Activated naive CD8-positive, alpha-beta T cell treated with anti-CD3 and anti-CD28 coated beads for 36 hours (primary cell): ENCODE data around the gene NCK2. TPM values are rescaled to one million over a fixed set of nuclear protein-coding genes. Genes with fewer than 3 reads are reported as not detected.

Experiments used
- DNase-seq: peaks from one replicate; pipeline ENCODE4 v3.0.0; 2021
- H3K27ac Mint-ChIP-seq: one replicate; pipeline ENCODE4 v1.8.0; 2022; ENCODE audit warnings: mild to moderate bottlenecking, moderate library complexity, mixed read lengths
- H3K27me3 Mint-ChIP-seq: one replicate; pipeline ENCODE4 v1.8.0; 2022; ENCODE audit warnings: mild to moderate bottlenecking, mixed read lengths
- H3K36me3 Mint-ChIP-seq: one replicate; pipeline ENCODE4 v1.8.0; 2021; ENCODE audit warnings: mild to moderate bottlenecking, mixed read lengths
- H3K4me1 Mint-ChIP-seq: one replicate; pipeline ENCODE4 v1.8.0; 2021; ENCODE audit warnings: mixed read lengths
- H3K4me3 Mint-ChIP-seq: one replicate; pipeline ENCODE4 v1.8.0; 2022; ENCODE audit warnings: mild to moderate bottlenecking, moderate library complexity, mixed read lengths
- H3K9me3 Mint-ChIP-seq: one replicate; pipeline ENCODE4 v1.8.0; 2022; ENCODE audit warnings: mixed read lengths
- total RNA-seq, 2 experiments: library from RNA; stranded (reverse); gene quantifications; one replicate each; pipeline ENCODE4 v1.2.3, GENCODE V29; 2021

The NCK2 gene
- total RNA-seq, 2 experiments from 2014 or later: 76.1 to 78.1 TPM

GRCh38 chr2:105730170-105730569 lies 14.5 kb upstream of the NCK2 start:
- no peaks in the 10 kb centered on the region for H3K27me3 Mint-ChIP-seq
- peaks cover 6% of the 10 kb centered on the region for H3K36me3 Mint-ChIP-seq
- DNase-seq: no peak
- H3K9me3 Mint-ChIP-seq: peaks cover 9% of the 10 kb centered on the region
- H3K4me3 Mint-ChIP-seq: no peak overlapping the region
- no peak overlapping the region for H3K27ac Mint-ChIP-seq
- H3K4me1 Mint-ChIP-seq: peaks cover 14% of the 10 kb centered on the region

- DNase-seq: no peak
- Mint-ChIP-seq H3K27me3 (no peaks in the 10 kb centered on the region), H3K4me3 (no peak overlapping the region), H3K9me3 (peaks cover 8% of the 10 kb centered on the region), H3K36me3 (peaks cover 6% of the 10 kb centered on the region), H3K4me1 (peaks cover 19% of the 10 kb centered on the region), H3K27ac (no peak overlapping the region)
Measured at GRCh38 chr2:105731511-105731910, 13.2 kb upstream of the NCK2 start.

GRCh38 chr2:105732101-105732500 lies 12.6 kb upstream of the NCK2 start:
- Mint-ChIP-seq H3K9me3 (peaks cover 2% of the 10 kb centered on the region), H3K36me3 (peaks cover 2% of the 10 kb centered on the region), H3K4me3 (no peak overlapping the region), H3K27me3 (no peaks in the 10 kb centered on the region), H3K27ac (no peak overlapping the region), H3K4me1 (peaks cover 21% of the 10 kb centered on the region)
- no peak for DNase-seq

- peaks cover 26% of the 10 kb centered on the region for H3K4me1 Mint-ChIP-seq
- no peak for DNase-seq
- no peaks in the 10 kb centered on the region for H3K9me3 Mint-ChIP-seq
- no peaks in the 10 kb centered on the region for H3K27me3 Mint-ChIP-seq
- no peaks in the 10 kb centered on the region for H3K36me3 Mint-ChIP-seq
- no peak overlapping the region for H3K4me3 Mint-ChIP-seq
- H3K27ac Mint-ChIP-seq: no peak overlapping the region
Measured at GRCh38 chr2:105732955-105733607, 11.6 kb upstream of the NCK2 start.

GRCh38 chr2:105733875-105734274 lies 10.8 kb upstream of the NCK2 start:
- DNase-seq: no peak
- Mint-ChIP-seq H3K4me3 (no peak overlapping the region), H3K27me3 (no peaks in the 10 kb centered on the region), H3K4me1 (peaks cover 33% of the 10 kb centered on the region), H3K9me3 (no peaks in the 10 kb centered on the region), H3K27ac (no peak overlapping the region), H3K36me3 (no peaks in the 10 kb centered on the region)

GRCh38 chr2:105734762-105735538 lies 9.8 kb upstream of the NCK2 start:
- Mint-ChIP-seq H3K27ac (no peak overlapping the region), H3K4me1 (peaks cover 44% of the 10 kb centered on the region), H3K4me3 (no peak overlapping the region), H3K27me3 (no peaks in the 10 kb centered on the region), H3K36me3 (peaks cover 2% of the 10 kb centered on the region), H3K9me3 (no peaks in the 10 kb centered on the region)
- no peak for DNase-seq

GRCh38 chr2:105736145-105736544 lies 8.6 kb upstream of the NCK2 start:
- no peak for DNase-seq
- no peaks in the 10 kb centered on the region for H3K27me3 Mint-ChIP-seq
- no peak overlapping the region for H3K27ac Mint-ChIP-seq
- peaks cover 2% of the 10 kb centered on the region for H3K36me3 Mint-ChIP-seq
- no peak overlapping the region for H3K4me3 Mint-ChIP-seq
- peaks cover 51% of the 10 kb centered on the region for H3K4me1 Mint-ChIP-seq
- H3K9me3 Mint-ChIP-seq: no peaks in the 10 kb centered on the region

GRCh38 chr2:105737980-105738657 lies 6.6 kb upstream of the NCK2 start:
- Mint-ChIP-seq H3K27me3 (no peaks in the 10 kb centered on the region), H3K9me3 (peaks cover 8% of the 10 kb centered on the region), H3K36me3 (peaks cover 4% of the 10 kb centered on the region), H3K4me3 (peak overlapping the region; percentile 77), H3K4me1 (peaks cover 67% of the 10 kb centered on the region), H3K27ac (peak overlapping the region; percentile 96)
- DNase-seq: no peak

- Mint-ChIP-seq H3K27ac (peak overlapping the region; percentile 96), H3K4me1 (peaks cover 69% of the 10 kb centered on the region), H3K36me3 (peaks cover 4% of the 10 kb centered on the region), H3K4me3 (peak overlapping the region; percentile 77), H3K27me3 (no peaks in the 10 kb centered on the region), H3K9me3 (peaks cover 8% of the 10 kb centered on the region)
- DNase-seq: no peak
Measured at GRCh38 chr2:105738658-105739241, 6.0 kb upstream of the NCK2 start.

- Mint-ChIP-seq H3K4me3 (peak overlapping the region; percentile 77), H3K27ac (peak overlapping the region; percentile 96), H3K36me3 (peaks cover 4% of the 10 kb centered on the region), H3K4me1 (peaks cover 68% of the 10 kb centered on the region), H3K9me3 (peaks cover 8% of the 10 kb centered on the region), H3K27me3 (no peaks in the 10 kb centered on the region)
- DNase-seq: no peak
Measured at GRCh38 chr2:105739426-105739825, 5.3 kb upstream of the NCK2 start.

GRCh38 chr2:105739944-105740530 lies 4.7 kb upstream of the NCK2 start:
- Mint-ChIP-seq H3K27me3 (no peaks in the 10 kb centered on the region), H3K4me1 (peaks cover 65% of the 10 kb centered on the region), H3K4me3 (peak overlapping the region; percentile 77), H3K9me3 (peaks cover 8% of the 10 kb centered on the region), H3K36me3 (peaks cover 4% of the 10 kb centered on the region), H3K27ac (peak overlapping the region; percentile 96)
- no peak for DNase-seq

- peaks cover 9% of the 10 kb centered on the region for H3K36me3 Mint-ChIP-seq
- peaks cover 8% of the 10 kb centered on the region for H3K9me3 Mint-ChIP-seq
- no peak overlapping the region for H3K27ac Mint-ChIP-seq
- H3K4me1 Mint-ChIP-seq: peaks cover 61% of the 10 kb centered on the region
- no peaks in the 10 kb centered on the region for H3K27me3 Mint-ChIP-seq
- no peak for DNase-seq
- no peak overlapping the region for H3K4me3 Mint-ChIP-seq
Measured at GRCh38 chr2:105741174-105741573, 3.5 kb upstream of the NCK2 start.

- H3K27ac Mint-ChIP-seq: no peak overlapping the region
- peaks cover 8% of the 10 kb centered on the region for H3K9me3 Mint-ChIP-seq
- H3K4me1 Mint-ChIP-seq: peaks cover 62% of the 10 kb centered on the region
- H3K27me3 Mint-ChIP-seq: no peaks in the 10 kb centered on the region
- peaks cover 12% of the 10 kb centered on the region for H3K36me3 Mint-ChIP-seq
- H3K4me3 Mint-ChIP-seq: no peak overlapping the region
- DNase-seq: no peak
Measured at GRCh38 chr2:105741617-105742016, 3.1 kb upstream of the NCK2 start.

GRCh38 chr2:105744091-105744908 lies 412 bp upstream of the NCK2 start:
- H3K4me1 Mint-ChIP-seq: peaks cover 65% of the 10 kb centered on the region
- H3K27me3 Mint-ChIP-seq: no peaks in the 10 kb centered on the region
- H3K27ac Mint-ChIP-seq: peak overlapping the region; percentile 88
- peaks cover 37% of the 10 kb centered on the region for H3K36me3 Mint-ChIP-seq
- H3K4me3 Mint-ChIP-seq: peak overlapping the region; percentile 79
- peaks cover 8% of the 10 kb centered on the region for H3K9me3 Mint-ChIP-seq
- DNase-seq: peak; percentile 81
